H9 (cell line): ENCODE results near the gene ITGB2. TPM values are rescaled to one million over a fixed set of nuclear protein-coding genes. Genes with fewer than 3 reads are reported as not detected.

Source experiments
- DNase-seq: peaks from one replicate; pipeline ENCODE4 v3.0.0-alpha.2; 2017
- H2AFZ ChIP-seq: one replicate; pipeline ENCODE4 v1.6.1; 2013; ENCODE audit warnings: mild to moderate bottlenecking, low read length, control low read depth, moderate library complexity
- H2AK5ac ChIP-seq: 2 replicates; pipeline ENCODE4 v1.6.1; 2013; ENCODE audit warnings: low read length, control low read depth, mixed read lengths; ENCODE audit not compliant: insufficient read length
- H2BK120ac ChIP-seq: one replicate; pipeline ENCODE4 v1.6.1; 2013; ENCODE audit warnings: low read depth, mild to moderate bottlenecking, low read length, control low read depth, inconsistent platforms; ENCODE audit not compliant: poor library complexity, severe bottlenecking
- H2BK12ac ChIP-seq: 2 replicates; pipeline ENCODE4 v1.6.1; 2013; ENCODE audit warnings: low read length, control low read depth, mixed read lengths, low read depth; ENCODE audit not compliant: insufficient read length
- H2BK15ac ChIP-seq: 2 replicates; pipeline ENCODE4 v1.6.1; 2013; ENCODE audit warnings: low read depth, low read length, control low read depth
- H2BK20ac ChIP-seq: one replicate; pipeline ENCODE4 v1.6.1; 2013; ENCODE audit warnings: low read depth, mild to moderate bottlenecking, low read length, control low read depth, inconsistent platforms; ENCODE audit not compliant: poor library complexity, severe bottlenecking
- H2BK5ac ChIP-seq: 2 replicates; pipeline ENCODE4 v1.6.1; 2013; ENCODE audit warnings: low read length, control low read depth, mixed read lengths; ENCODE audit not compliant: insufficient read length
- H3K14ac ChIP-seq: 2 replicates; pipeline ENCODE4 v1.6.1; 2013; ENCODE audit warnings: low read length, control low read depth; ENCODE audit not compliant: insufficient read depth
- H3K18ac ChIP-seq: 2 replicates; pipeline ENCODE4 v1.6.1; 2013; ENCODE audit warnings: low read depth, mild to moderate bottlenecking, mixed read lengths, low read length, control low read depth; ENCODE audit not compliant: insufficient read length
- H3K23ac ChIP-seq: 2 replicates; pipeline ENCODE4 v1.6.1; 2013; ENCODE audit warnings: low read length, control low read depth, mixed read lengths, low read depth; ENCODE audit not compliant: insufficient read length
- H3K23me2 ChIP-seq: 2 replicates; pipeline ENCODE4 v1.6.1; 2013; ENCODE audit warnings: low read depth, mild to moderate bottlenecking, mixed read lengths, low read length, control low read depth; ENCODE audit not compliant: insufficient read length, poor library complexity, severe bottlenecking
- H3K27ac ChIP-seq: 2 replicates; pipeline ENCODE4 v1.5.1; 2013; ENCODE audit warnings: low read length, control low read depth, mixed read lengths, low read depth; ENCODE audit not compliant: insufficient read length
- H3K27me3 ChIP-seq: 2 replicates; pipeline ENCODE4 v1.6.1; 2013; ENCODE audit warnings: low read length, control low read depth, inconsistent platforms; ENCODE audit not compliant: insufficient read depth
- H3K4ac ChIP-seq: 2 replicates; pipeline ENCODE4 v1.6.1; 2013; ENCODE audit warnings: low read depth, mild to moderate bottlenecking, control low read depth, inconsistent platforms, low read length, moderate library complexity
- H3K4me1 ChIP-seq: 2 replicates; pipeline ENCODE4 v1.6.1; 2013; ENCODE audit warnings: low read length, control low read depth, inconsistent platforms; ENCODE audit not compliant: insufficient read depth
- H3K4me2 ChIP-seq: 2 replicates; pipeline ENCODE4 v1.6.1; 2013; ENCODE audit warnings: low read length, control low read depth, mixed read lengths; ENCODE audit not compliant: insufficient read length, insufficient read depth
- H3K56ac ChIP-seq: 2 replicates; pipeline ENCODE4 v1.6.1; 2013; ENCODE audit warnings: low read depth, mild to moderate bottlenecking, mixed read lengths, low read length, control low read depth; ENCODE audit not compliant: insufficient read length
- H3K79me1 ChIP-seq: 2 replicates; pipeline ENCODE4 v1.6.1; 2013; ENCODE audit warnings: low read depth, mild to moderate bottlenecking, moderate library complexity, low read length, control low read depth, inconsistent platforms; ENCODE audit not compliant: insufficient read depth, poor library complexity, severe bottlenecking
- H3K79me2 ChIP-seq: 2 replicates; pipeline ENCODE4 v1.6.1; 2013; ENCODE audit warnings: low read length, control low read depth, inconsistent platforms; ENCODE audit not compliant: insufficient read depth
- H3K9ac ChIP-seq: 2 replicates; pipeline ENCODE4 v1.6.1; 2013; ENCODE audit warnings: low read length, control low read depth, mixed read lengths; ENCODE audit not compliant: insufficient read length; ENCODE audit errors: extremely low read depth
- H3K9me3 ChIP-seq: one replicate; pipeline ENCODE4 v1.6.1; 2013; ENCODE audit warnings: low read depth, low read length, inconsistent platforms; ENCODE audit not compliant: control insufficient read depth
- H3T11ph ChIP-seq: one replicate; pipeline ENCODE4 v1.6.1; 2013; ENCODE audit warnings: mild to moderate bottlenecking, low read length, control low read depth, inconsistent platforms
- H4K20me1 ChIP-seq: one replicate; pipeline ENCODE4 v1.6.1; 2013; ENCODE audit not compliant: control insufficient read depth, insufficient read length, insufficient read depth
- H4K5ac ChIP-seq: 2 replicates; pipeline ENCODE4 v1.6.1; 2013; ENCODE audit warnings: low read depth, mild to moderate bottlenecking, mixed read lengths, low read length, control low read depth; ENCODE audit not compliant: insufficient read length
- H4K8ac ChIP-seq: replicated peaks from 2 replicates; pipeline ENCODE4 v1.6.1; 2013; ENCODE audit warnings: low read length, control low read depth, mixed read lengths, low read depth; ENCODE audit not compliant: insufficient read length
- H4K91ac ChIP-seq: 2 replicates; pipeline ENCODE4 v1.6.1; 2013; ENCODE audit warnings: low read depth, mild to moderate bottlenecking, moderate library complexity, mixed read lengths, low read length, control low read depth; ENCODE audit not compliant: insufficient read length
- H3K27ac Mint-ChIP-seq, 3 experiments: 2 replicates in 2 of 3; 3 replicates in 1 of 3; pipeline ENCODE4 v1.8.0; 2020 to 2021; ENCODE audit warnings: mixed read lengths in 3 of 3, mild to moderate bottlenecking in 1 of 3, moderate library complexity in 1 of 3
- H3K27me3 Mint-ChIP-seq: 2 replicates; pipeline ENCODE4 v1.8.0; 2021; ENCODE audit warnings: low read depth, mild to moderate bottlenecking, moderate library complexity, mixed read lengths
- H3K36me3 Mint-ChIP-seq, 3 experiments: 2 replicates in 2 of 3; 3 replicates in 1 of 3; pipeline ENCODE4 v1.8.0; 2020 to 2021; ENCODE audit warnings: low read depth in 3 of 3, mixed read lengths in 3 of 3; ENCODE audit not compliant: insufficient read depth in 1 of 3
- H3K4me1 Mint-ChIP-seq, 2 experiments: 2 replicates each; pipeline ENCODE4 v1.8.0; 2020; ENCODE audit warnings: mixed read lengths in 2 of 2
- H3K4me3 Mint-ChIP-seq, 2 experiments: 2 replicates in 1 of 2; 3 replicates in 1 of 2; pipeline ENCODE4 v1.8.0; 2020 to 2021; ENCODE audit warnings: mild to moderate bottlenecking in 2 of 2, mixed read lengths in 2 of 2, moderate library complexity in 1 of 2
- H3K9me3 Mint-ChIP-seq, 2 experiments: 2 replicates in 1 of 2; 3 replicates in 1 of 2; pipeline ENCODE4 v1.8.0; 2020; ENCODE audit warnings: mild to moderate bottlenecking in 2 of 2, mixed read lengths in 2 of 2, moderate library complexity in 1 of 2
- WGBS: extraction: QIAGEN DNeasy Blood & Tissue Kit; methylation state at CpG from one replicate; pipeline ENCODE4 v1.1.7; 2013; ENCODE audit warnings: missing lambda C conversion rate, low lambda C conversion rate, mixed read lengths; ENCODE audit not compliant: insufficient read length; ENCODE audit errors: extremely low coverage; 5-methylcytosine and 5-hydroxymethylcytosine counted together
- total RNA-seq: library from RNA; stranded (reverse); gene quantifications from 2 replicates; pipeline ENCODE4 v1.2.1, GENCODE V29; 2021
- TF ChIP-seq, protein P1 (sequence below): fragments of 200-600 bp; sonication (generic); conservative IDR thresholded peaks from 3 replicates; pipeline ENCODE4 v1.8.0; 2021; ENCODE audit warnings: antibody characterized with exemption, mild to moderate bottlenecking

The ITGB2 gene
- total RNA-seq, 1 experiment from 2014 or later, result 1.1 TPM

GRCh38 chr21:44853601-44854390 is 66.9 kb downstream of the ITGB2 start:
- H3K23ac ChIP-seq, result no peak overlapping the region
- no peak overlapping the region for H3K56ac ChIP-seq
- H4K5ac ChIP-seq, result no peak overlapping the region
- H3K79me1 ChIP-seq, result no peaks in the 10 kb centered on the region
- no peak overlapping the region for H2BK120ac ChIP-seq
- H3T11ph ChIP-seq, result no peak overlapping the region
- no peaks in the 10 kb centered on the region for H3K4me1 ChIP-seq
- H3K4ac ChIP-seq, result no peak overlapping the region
- H3K27me3 Mint-ChIP-seq, result no peaks in the 10 kb centered on the region
- no peaks in the 10 kb centered on the region for H4K20me1 ChIP-seq
- H3K36me3 Mint-ChIP-seq, result peaks cover 41 to 85% (median 74%) of the 10 kb centered on the region in 3 experiments; a peak in 6 of 7 replicates
- no peak overlapping the region for H2AFZ ChIP-seq
- H3K27ac ChIP-seq, result no peak overlapping the region
- no peak for DNase-seq
- TF ChIP-seq, protein P1, sequence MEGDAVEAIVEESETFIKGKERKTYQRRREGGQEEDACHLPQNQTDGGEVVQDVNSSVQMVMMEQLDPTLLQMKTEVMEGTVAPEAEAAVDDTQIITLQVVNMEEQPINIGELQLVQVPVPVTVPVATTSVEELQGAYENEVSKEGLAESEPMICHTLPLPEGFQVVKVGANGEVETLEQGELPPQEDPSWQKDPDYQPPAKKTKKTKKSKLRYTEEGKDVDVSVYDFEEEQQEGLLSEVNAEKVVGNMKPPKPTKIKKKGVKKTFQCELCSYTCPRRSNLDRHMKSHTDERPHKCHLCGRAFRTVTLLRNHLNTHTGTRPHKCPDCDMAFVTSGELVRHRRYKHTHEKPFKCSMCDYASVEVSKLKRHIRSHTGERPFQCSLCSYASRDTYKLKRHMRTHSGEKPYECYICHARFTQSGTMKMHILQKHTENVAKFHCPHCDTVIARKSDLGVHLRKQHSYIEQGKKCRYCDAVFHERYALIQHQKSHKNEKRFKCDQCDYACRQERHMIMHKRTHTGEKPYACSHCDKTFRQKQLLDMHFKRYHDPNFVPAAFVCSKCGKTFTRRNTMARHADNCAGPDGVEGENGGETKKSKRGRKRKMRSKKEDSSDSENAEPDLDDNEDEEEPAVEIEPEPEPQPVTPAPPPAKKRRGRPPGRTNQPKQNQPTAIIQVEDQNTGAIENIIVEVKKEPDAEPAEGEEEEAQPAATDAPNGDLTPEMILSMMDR, result no peak
- H3K9ac ChIP-seq, result no peak overlapping the region
- H3K79me2 ChIP-seq, result peaks cover 2% of the 10 kb centered on the region; the same call in 1 of the 2 replicates
- no peak overlapping the region for H3K14ac ChIP-seq
- no peak overlapping the region for H2BK20ac ChIP-seq
- H3K9me3 ChIP-seq, result no peaks in the 10 kb centered on the region
- H3K27ac Mint-ChIP-seq, result peak overlapping the region in 1 of 3 experiments; percentile 78; a peak in 2 of 7 replicates
- no peak overlapping the region for H4K8ac ChIP-seq
- H4K91ac ChIP-seq, result no peak overlapping the region
- no peaks in the 10 kb centered on the region for H3K23me2 ChIP-seq
- H3K4me1 Mint-ChIP-seq, result no peaks in the 10 kb centered on the region
- no peak overlapping the region for H2BK5ac ChIP-seq
- H3K4me2 ChIP-seq, result no peak overlapping the region
- H2BK15ac ChIP-seq, result no peak overlapping the region
- no peak overlapping the region for H2BK12ac ChIP-seq
- no peak overlapping the region for H2AK5ac ChIP-seq
- no peak overlapping the region for H3K18ac ChIP-seq
- H3K9me3 Mint-ChIP-seq, result no peaks in the 10 kb centered on the region
- no peaks in the 10 kb centered on the region for H3K27me3 ChIP-seq
- no CpG with 5 or more reads among the region's 34 CpGs for WGBS
- no peak overlapping the region for H3K4me3 Mint-ChIP-seq
